ENCODE data around the gene CASZ1. TPM values are rescaled to one million over a fixed set of nuclear protein-coding genes. Genes with fewer than 3 reads are reported as not detected.
A peak's percentile ranks its signal among the peaks of the same experiment; 100 is the strongest.

Gene CASZ1
- total RNA-seq, 1 experiment from 2014 or later: 3.9 TPM

GRCh38 chr1:10699470-10699835 is 97.0 kb downstream of the CASZ1 start:
- Mint-ChIP-seq H3K27me3 (ENCODE audit: low read depth) (peaks cover 37% of the 10 kb centered on the region), H3K4me3 (no peak overlapping the region), H3K36me3 (ENCODE audit: insufficient read depth in 1 of 3, low read depth in 3 of 3) (no peaks in the 10 kb centered on the region; a peak in 2 of 7 replicates), H3K4me1 (peaks cover 25 to 44% of the 10 kb centered on the region in 2 experiments), H3K9me3 (no peaks in the 10 kb centered on the region), H3K27ac (no peak overlapping the region)
- Histone ChIP-seq H4K20me1 (ENCODE audit: control insufficient read depth, insufficient read depth, insufficient read length) (no peaks in the 10 kb centered on the region), H3K4me1 (ENCODE audit: insufficient read depth, low read length) (0 out of 2 replicates have a peak, but pooled peaks cover 2% of the 10 kb centered on the region), H3K79me2 (ENCODE audit: insufficient read depth, low read length) (no peaks in the 10 kb centered on the region; the same call in 1 of the 2 replicates), H2BK12ac (ENCODE audit: insufficient read length, low read depth, low read length) (no peak overlapping the region), H3K79me1 (ENCODE audit: insufficient read depth, low read depth, low read length, poor library complexity, severe bottlenecking) (no peaks in the 10 kb centered on the region), H4K5ac (ENCODE audit: insufficient read length, low read depth, low read length) (no peak overlapping the region), H3K9ac (ENCODE audit: extremely low read depth, insufficient read length, low read length) (no peak overlapping the region), H2BK15ac (ENCODE audit: low read depth, low read length) (no peak overlapping the region), H2BK5ac (ENCODE audit: insufficient read length, low read length) (no peak overlapping the region), H3K23me2 (ENCODE audit: insufficient read length, low read depth, low read length, poor library complexity, severe bottlenecking) (peaks cover 2% of the 10 kb centered on the region), H3K4me2 (ENCODE audit: insufficient read depth, insufficient read length, low read length) (no peak overlapping the region), H3T11ph (ENCODE audit: low read length) (no peak overlapping the region), H3K14ac (ENCODE audit: insufficient read depth, low read length) (peak overlapping the region; percentile 39; the same call in 1 of the 2 replicates), H3K9me3 (ENCODE audit: control insufficient read depth, low read depth, low read length) (no peaks in the 10 kb centered on the region), H2AFZ (ENCODE audit: low read length) (no peak overlapping the region), H3K56ac (ENCODE audit: insufficient read length, low read depth, low read length) (no peak overlapping the region), H2BK120ac (ENCODE audit: low read depth, low read length, poor library complexity, severe bottlenecking) (no peak overlapping the region), H3K27me3 (ENCODE audit: insufficient read depth, low read length) (no peaks in the 10 kb centered on the region), H3K23ac (ENCODE audit: insufficient read length, low read depth, low read length) (no peak overlapping the region), H2AK5ac (ENCODE audit: insufficient read length, low read length) (no peak overlapping the region), H3K4ac (ENCODE audit: low read depth, low read length) (no peak overlapping the region), H3K27ac (ENCODE audit: insufficient read length, low read depth, low read length) (no peak overlapping the region), H3K18ac (ENCODE audit: insufficient read length, low read depth, low read length) (no peak overlapping the region), H2BK20ac (ENCODE audit: low read depth, low read length, poor library complexity, severe bottlenecking) (no peak overlapping the region), H4K91ac (ENCODE audit: insufficient read length, low read depth, low read length) (no peak overlapping the region), H4K8ac (replicated peaks; ENCODE audit: insufficient read length, low read depth, low read length) (no peak overlapping the region)
- WGBS (ENCODE audit: extremely low coverage, insufficient read length, low lambda C conversion rate): no CpG with 5 or more reads among the region's 7 CpGs
- no peak for TF ChIP-seq CTCF (conservative IDR thresholded peaks at IDR 0.05)
- no peak for DNase-seq

Measured in H9 (cell line).